GM06990 (cell line): Measurements from ENCODE around the gene RBL2.
A peak's percentile ranks its signal among the peaks of the same experiment; 100 is the strongest.

Experiments used
- DNase-seq: peaks from one replicate; pipeline ENCODE4 v3.0.0-alpha.2; 2011; ENCODE audit not compliant: insufficient read length; ENCODE audit errors: extremely low read depth
- H3K27me3 ChIP-seq: replicated peaks from 2 replicates; pipeline ENCODE4 v1.6.0; 2011; ENCODE audit warnings: low read length; ENCODE audit not compliant: control insufficient read depth, insufficient read depth
- H3K36me3 ChIP-seq: 2 replicates; pipeline ENCODE4 v1.5.1; 2011; ENCODE audit warnings: low read length; ENCODE audit not compliant: control insufficient read depth, insufficient read depth
- H3K4me3 ChIP-seq: replicated peaks from 2 replicates; pipeline ENCODE4 v1.5.1; 2011; ENCODE audit warnings: low read depth, mild to moderate bottlenecking, control low read depth, low read length
- TF ChIP-seq, protein P1 (sequence below): IDR thresholded peaks from 2 replicates; pipeline ENCODE4 v1.5.1; 2011; ENCODE audit warnings: low read length, control low read depth, mild to moderate bottlenecking, inconsistent platforms; ENCODE audit not compliant: insufficient read depth, poor library complexity, severe bottlenecking

RBL2 gene

DNA sequence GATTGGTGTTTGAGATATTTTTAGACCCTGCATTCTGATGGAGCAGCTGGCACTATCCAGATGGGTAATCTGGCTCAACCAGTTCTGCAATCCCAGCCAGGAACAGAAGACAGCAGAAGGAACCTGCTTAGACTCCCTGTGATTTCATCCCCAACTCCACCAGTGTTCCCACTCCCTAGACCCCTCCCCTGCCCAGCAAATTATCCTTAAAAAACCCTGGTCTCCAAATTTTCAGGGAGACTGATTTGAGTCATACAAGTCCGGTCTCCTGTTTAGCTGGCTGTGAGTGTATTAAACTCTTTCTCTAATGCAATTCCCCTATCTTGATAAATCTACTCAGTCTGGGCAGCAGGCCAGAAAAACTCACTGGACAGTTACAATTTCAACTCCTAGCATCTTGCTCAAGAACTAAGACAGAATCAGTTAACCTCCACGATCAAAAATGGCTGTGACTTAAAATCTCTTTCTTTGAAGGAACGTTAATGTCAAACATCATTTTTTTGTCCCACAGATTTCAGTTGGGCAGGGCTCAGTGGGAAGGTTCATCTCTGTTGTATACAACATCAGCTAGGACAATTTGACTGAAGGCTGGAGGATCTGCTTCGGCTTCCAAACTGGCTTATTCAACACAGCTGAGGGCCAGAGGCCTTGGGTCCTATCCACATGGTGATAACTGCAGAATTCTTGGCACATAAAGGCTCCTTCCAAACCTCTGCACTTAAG, 4.9 kb upstream of the RBL2 start:
- Histone ChIP-seq H3K36me3 (no peaks in the 10 kb centered on the region), H3K4me3 (no peak overlapping the region), H3K27me3 (no peaks in the 10 kb centered on the region)
- no peak for DNase-seq
- TF ChIP-seq, protein P1, sequence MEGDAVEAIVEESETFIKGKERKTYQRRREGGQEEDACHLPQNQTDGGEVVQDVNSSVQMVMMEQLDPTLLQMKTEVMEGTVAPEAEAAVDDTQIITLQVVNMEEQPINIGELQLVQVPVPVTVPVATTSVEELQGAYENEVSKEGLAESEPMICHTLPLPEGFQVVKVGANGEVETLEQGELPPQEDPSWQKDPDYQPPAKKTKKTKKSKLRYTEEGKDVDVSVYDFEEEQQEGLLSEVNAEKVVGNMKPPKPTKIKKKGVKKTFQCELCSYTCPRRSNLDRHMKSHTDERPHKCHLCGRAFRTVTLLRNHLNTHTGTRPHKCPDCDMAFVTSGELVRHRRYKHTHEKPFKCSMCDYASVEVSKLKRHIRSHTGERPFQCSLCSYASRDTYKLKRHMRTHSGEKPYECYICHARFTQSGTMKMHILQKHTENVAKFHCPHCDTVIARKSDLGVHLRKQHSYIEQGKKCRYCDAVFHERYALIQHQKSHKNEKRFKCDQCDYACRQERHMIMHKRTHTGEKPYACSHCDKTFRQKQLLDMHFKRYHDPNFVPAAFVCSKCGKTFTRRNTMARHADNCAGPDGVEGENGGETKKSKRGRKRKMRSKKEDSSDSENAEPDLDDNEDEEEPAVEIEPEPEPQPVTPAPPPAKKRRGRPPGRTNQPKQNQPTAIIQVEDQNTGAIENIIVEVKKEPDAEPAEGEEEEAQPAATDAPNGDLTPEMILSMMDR, result no peak

DNA sequence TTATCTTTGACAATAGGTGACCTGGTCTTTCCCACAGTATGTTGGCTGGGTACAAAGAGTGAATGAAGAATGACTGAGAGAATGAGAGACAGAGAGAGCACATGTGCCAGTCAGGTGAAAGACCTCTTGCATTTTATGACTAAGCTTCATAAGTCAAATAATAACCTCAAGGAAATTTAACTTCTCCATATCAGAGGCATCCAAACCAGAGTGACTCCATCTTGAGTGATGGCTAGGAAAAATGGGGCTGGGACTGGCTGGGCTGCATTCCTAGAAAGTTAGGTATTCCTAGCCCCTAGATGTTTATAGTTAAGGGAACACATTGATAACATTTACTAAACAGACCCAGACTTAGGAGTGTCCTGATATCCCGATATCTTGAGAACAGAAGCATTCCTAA, 3.9 kb upstream of the RBL2 start:
- Histone ChIP-seq H3K36me3 (no peaks in the 10 kb centered on the region), H3K27me3 (no peaks in the 10 kb centered on the region), H3K4me3 (no peak overlapping the region)
- TF ChIP-seq, protein P1, result no peak
- no peak for DNase-seq

DNA sequence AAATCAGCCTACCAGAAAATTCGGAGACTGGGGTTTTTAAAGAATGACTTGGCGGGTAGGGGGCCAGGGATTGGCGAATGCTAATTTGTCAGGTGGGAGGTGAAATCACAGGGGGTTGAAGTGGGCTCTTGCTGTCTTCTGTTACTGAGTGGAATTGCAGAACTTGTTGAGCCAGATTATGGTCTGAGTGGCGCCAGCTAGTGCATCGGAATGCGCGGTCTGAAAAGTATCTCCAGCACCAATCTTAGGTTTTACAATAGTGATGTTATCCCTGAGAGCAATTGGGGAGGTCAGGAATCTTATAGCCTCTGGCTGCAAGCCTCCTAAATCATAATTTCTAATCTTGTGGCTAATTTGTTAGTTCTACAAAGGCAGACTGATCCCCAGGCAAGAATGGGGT, 762 bp upstream of the RBL2 start:
- DNase-seq, result no peak
- TF ChIP-seq, protein P1, result no peak
- Histone ChIP-seq H3K36me3 (no peaks in the 10 kb centered on the region), H3K27me3 (no peaks in the 10 kb centered on the region), H3K4me3 (no peak overlapping the region)

DNA sequence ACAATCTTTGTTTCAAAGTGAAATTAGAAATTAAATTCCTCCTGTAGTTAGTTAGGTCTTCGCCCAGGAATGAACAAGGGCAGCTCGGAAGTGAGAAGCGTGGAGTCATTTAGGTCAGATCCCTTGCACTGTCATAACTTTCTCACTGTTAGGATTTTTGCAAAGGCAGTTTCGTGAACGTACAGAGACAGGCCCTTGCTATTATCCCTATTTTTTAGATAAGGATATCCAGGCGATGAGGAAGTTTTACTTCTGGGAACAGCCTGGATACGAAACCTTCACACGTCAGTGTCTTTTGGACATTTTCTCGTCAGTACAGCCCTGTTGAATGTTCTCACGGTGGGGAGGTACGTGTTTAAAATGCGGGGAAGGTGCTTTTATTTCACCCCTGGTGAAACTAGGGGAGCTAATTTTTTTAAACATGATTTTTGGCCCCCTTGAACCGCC, 318 bp upstream of the RBL2 start:
- Histone ChIP-seq H3K36me3 (no peaks in the 10 kb centered on the region), H3K4me3 (peak overlapping the region; percentile 80), H3K27me3 (no peaks in the 10 kb centered on the region)
- TF ChIP-seq, protein P1, result no peak
- DNase-seq, result no peak

DNA sequence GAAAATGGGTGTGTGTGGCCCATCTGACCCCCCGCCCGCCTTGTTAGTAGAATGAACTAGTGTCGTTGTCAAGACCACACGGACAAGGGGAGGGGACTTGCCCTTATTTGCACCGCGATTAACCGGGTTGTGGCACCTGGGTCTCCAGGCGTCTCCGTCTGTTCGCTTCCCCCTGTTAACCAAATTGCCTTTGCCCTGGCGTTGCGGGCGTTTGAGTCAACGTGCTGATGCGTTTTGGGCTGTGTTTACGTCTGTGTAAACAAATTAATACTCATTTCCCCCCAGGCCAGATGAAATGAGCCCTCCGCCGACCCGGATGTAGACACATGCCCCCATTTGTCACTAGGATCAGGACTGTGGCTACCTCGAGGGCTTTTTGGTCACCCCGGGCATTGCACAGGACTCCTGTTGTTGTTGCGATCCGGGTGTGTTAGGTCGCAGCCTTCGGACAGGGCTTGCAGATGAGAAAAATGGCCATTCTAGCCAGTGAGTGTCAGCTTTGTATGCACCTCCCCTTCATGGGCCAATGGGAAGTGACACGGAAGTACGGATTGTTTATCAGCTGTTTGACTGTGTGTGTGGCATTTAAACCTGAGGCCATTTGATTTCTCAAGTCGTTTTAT, 906 bp downstream of the RBL2 start:
- DNase-seq, result peak; percentile 66
- Histone ChIP-seq H3K27me3 (no peaks in the 10 kb centered on the region), H3K4me3 (peak overlapping the region; percentile 80), H3K36me3 (no peaks in the 10 kb centered on the region; the same call in 1 of the 2 replicates)
- TF ChIP-seq, protein P1, result no peak
